Measurements from ENCODE around the gene FNIP2. TPM values are rescaled to one million over a fixed set of nuclear protein-coding genes. Genes with fewer than 3 reads are reported as not detected.

FNIP2 gene
- total and polyA plus RNA-seq, 9 of the 15 experiments (the other 6 are each of a cell fraction or from before 2014, with no cell fraction given), result 1.7 to 15.5 (median 8.3) TPM

GRCh38 chr4:158768555-158769174, at the start of gene FNIP2 (continued):
- TF ChIP-seq VEZF1 (CRISPR knock-in tag; IDR thresholded peaks at IDR 0.05) (peak; percentile 93), MGA (IDR thresholded peaks at IDR 0.05) (peak; percentile 90), KDM5B (IDR thresholded peaks at IDR 0.05; ENCODE audit: insufficient replicate concordance, low read depth, low read length) (peak; percentile 75), NFYB (IDR thresholded peaks at IDR 0.05; ENCODE audit: extremely low read depth, insufficient read length) (peak; percentile 56), SFPQ (IDR thresholded peaks at IDR 0.05; ENCODE audit: low read depth, low read length) (no peak), RBM15 (IDR thresholded peaks at IDR 0.05; ENCODE audit: insufficient read depth, low read length) (no peak), CBX5 (IDR thresholded peaks at IDR 0.05; ENCODE audit: borderline replicate concordance, low read depth) (no peak), THAP7 (CRISPR knock-in tag; IDR thresholded peaks at IDR 0.05) (no peak), NFE2L1 (tag; IDR thresholded peaks at IDR 0.05; ENCODE audit: borderline replicate concordance, low read depth) (no peak), ZNF354B (CRISPR knock-in tag; IDR thresholded peaks at IDR 0.05) (no peak), ZNF184 (CRISPR knock-in tag; IDR thresholded peaks at IDR 0.05) (no peak)

Measured in K562 (cell line).